HG03558 (cell line): Measurements from ENCODE around the gene ZC2HC1C.
"Not testable (repeated sequence)": the region's sequence is repeated elsewhere in the genome, so short reads cannot be mapped to it uniquely, and the experiment has no call there.

Experiments
- ATAC-seq: cut with Tn5 transposase; IDR thresholded peaks from one replicate; pipeline ENCODE4 v1.9.1; 2021; ENCODE audit warnings: moderate number of reproducible peaks; ENCODE audit not compliant: unreplicated experiment; ENCODE audit errors: extremely low read depth

Gene ZC2HC1C

GRCh38 chr14:75053396-75054291 lies 15.8 kb upstream of the ZC2HC1C start:
- ATAC-seq: no peak

- no peak for ATAC-seq
These were observed 15.0 kb upstream of the ZC2HC1C start for GRCh38 chr14:75054421-75054820.

- no peak for ATAC-seq
These were observed 9.8 kb upstream of the ZC2HC1C start for GRCh38 chr14:75059642-75060041.

GRCh38 chr14:75060420-75060819 lies 9.0 kb upstream of the ZC2HC1C start:
- ATAC-seq: no peak

- no peak for ATAC-seq
These were observed 6.4 kb upstream of the ZC2HC1C start for GRCh38 chr14:75063013-75063412.

- ATAC-seq: peak; percentile 79
These were observed 5.8 kb upstream of the ZC2HC1C start, which contains the start of gene ACYP1 for GRCh38 chr14:75063491-75064204. ACYP1 (minus strand) TSS chr14:75064024; CDS start chr14:75063553, 471 bp downstream.

- ATAC-seq: no peak
These were observed 5.3 kb upstream of the ZC2HC1C start for GRCh38 chr14:75064205-75064567.

GRCh38 chr14:75066691-75067090 lies 2.8 kb upstream of the ZC2HC1C start:
- no peak for ATAC-seq

- no peak for ATAC-seq
These were observed 2.2 kb upstream of the ZC2HC1C start for GRCh38 chr14:75067212-75067611.

- ATAC-seq: not testable (repeated sequence)
These were observed 1.7 kb upstream of the ZC2HC1C start for GRCh38 chr14:75067765-75068164.

- ATAC-seq: no peak
These were observed 934 bp upstream of the ZC2HC1C start for GRCh38 chr14:75068294-75069120.

- no peak for ATAC-seq
These were observed 337 bp downstream of the ZC2HC1C start for GRCh38 chr14:75069811-75070145.

- no peak for ATAC-seq
These were observed 942 bp downstream of the ZC2HC1C start for GRCh38 chr14:75070383-75070782.

GRCh38 chr14:75077794-75078193 lies 8.4 kb downstream of the ZC2HC1C start:
- ATAC-seq: no peak

GRCh38 chr14:75079521-75079920 lies 10.1 kb downstream of the ZC2HC1C start:
- ATAC-seq: no peak

- ATAC-seq: no peak
These were observed 12.3 kb downstream of the ZC2HC1C start for GRCh38 chr14:75081660-75082229.

GRCh38 chr14:75083271-75083670 lies 13.8 kb downstream of the ZC2HC1C start:
- no peak for ATAC-seq

GRCh38 chr14:75084513-75084912 lies 15.1 kb downstream of the ZC2HC1C start:
- no peak for ATAC-seq

GRCh38 chr14:75088153-75088552 lies 18.7 kb downstream of the ZC2HC1C start:
- ATAC-seq: no peak
